A549 (cell line): ENCODE data around the gene SLC16A14.
"Not testable (repeated sequence)": the region's sequence is repeated elsewhere in the genome, so short reads cannot be mapped to it uniquely, and the experiment has no call there.

Source experiments
- CHD4 ChIP-seq: fragments of 200-600 bp; sonication (generic); IDR thresholded peaks from 2 replicates; pipeline ENCODE4 v1.6.1; 2016; ENCODE audit warnings: antibody characterized with exemption, mild to moderate bottlenecking, borderline replicate concordance
- EP300 ChIP-seq, 2 experiments: fragments of >200 bp; sonication (Bioruptor Twin); formaldehyde crosslinking; IDR thresholded peaks; 2 replicates in 1 of 2; 3 replicates in 1 of 2; pipeline ENCODE4 v1.6.1; 2016 to 2017
- KDM1A ChIP-seq: fragments of 200-600 bp; sonication (generic); IDR thresholded peaks from 2 replicates; pipeline ENCODE4 v1.6.1; 2016; ENCODE audit warnings: low read depth, mild to moderate bottlenecking
- PHF8 ChIP-seq: fragments of 200-600 bp; sonication (generic); IDR thresholded peaks from 2 replicates; pipeline ENCODE4 v1.6.1; 2016; ENCODE audit warnings: low read depth, mild to moderate bottlenecking, antibody characterized with exemption, moderate library complexity, borderline replicate concordance
- POLR2A ChIP-seq: IDR thresholded peaks from 2 replicates; pipeline ENCODE4 v1.6.1; 2012; ENCODE audit warnings: mild to moderate bottlenecking, low read length
- RAD21 ChIP-seq, 2 experiments: fragments of >200 bp in 1 of 2; sonication (Bioruptor Twin) in 1 of 2; formaldehyde crosslinking in 1 of 2; IDR thresholded peaks in 1 of 2; conservative IDR thresholded peaks in 1 of 2; 2 replicates in 1 of 2; 3 replicates in 1 of 2; pipeline ENCODE4 v1.6.1; 2012 to 2018; ENCODE audit warnings: inconsistent platforms in 1 of 2
- SMC3 ChIP-seq: fragments of >200 bp; sonication (Bioruptor Twin); formaldehyde crosslinking; IDR thresholded peaks from 3 replicates; pipeline ENCODE4 v1.6.1; 2018; ENCODE audit warnings: inconsistent platforms
- SREBF2 ChIP-seq: fragments of 450-650 bp; IDR thresholded peaks from 2 replicates; pipeline ENCODE4 v1.6.1; 2014; ENCODE audit warnings: mild to moderate bottlenecking, moderate library complexity
- ZC3H11A ChIP-seq: fragments of 450-650 bp; IDR thresholded peaks from 2 replicates; pipeline ENCODE4 v1.6.1; 2014; ENCODE audit warnings: antibody characterized with exemption, mild to moderate bottlenecking
- TF ChIP-seq, protein P1 (sequence below): fragments of >200 bp; sonication (Bioruptor Twin); formaldehyde crosslinking; IDR thresholded peaks from 3 replicates; pipeline ENCODE4 v1.5.1; 2016
- TF ChIP-seq, protein P2 (sequence below): fragments of 200-600 bp; sonication (generic); IDR thresholded peaks from 2 replicates; pipeline ENCODE4 v1.6.1; 2016; ENCODE audit warnings: antibody characterized with exemption, mild to moderate bottlenecking, moderate library complexity
- TF ChIP-seq, protein P3 (sequence below): IDR thresholded peaks from 2 replicates; pipeline ENCODE4 v1.6.1; 2012

GRCh38 chr2:230101967-230102366 is 33.2 kb upstream of the SLC16A14 start:
- TF ChIP-seq, protein P1, sequence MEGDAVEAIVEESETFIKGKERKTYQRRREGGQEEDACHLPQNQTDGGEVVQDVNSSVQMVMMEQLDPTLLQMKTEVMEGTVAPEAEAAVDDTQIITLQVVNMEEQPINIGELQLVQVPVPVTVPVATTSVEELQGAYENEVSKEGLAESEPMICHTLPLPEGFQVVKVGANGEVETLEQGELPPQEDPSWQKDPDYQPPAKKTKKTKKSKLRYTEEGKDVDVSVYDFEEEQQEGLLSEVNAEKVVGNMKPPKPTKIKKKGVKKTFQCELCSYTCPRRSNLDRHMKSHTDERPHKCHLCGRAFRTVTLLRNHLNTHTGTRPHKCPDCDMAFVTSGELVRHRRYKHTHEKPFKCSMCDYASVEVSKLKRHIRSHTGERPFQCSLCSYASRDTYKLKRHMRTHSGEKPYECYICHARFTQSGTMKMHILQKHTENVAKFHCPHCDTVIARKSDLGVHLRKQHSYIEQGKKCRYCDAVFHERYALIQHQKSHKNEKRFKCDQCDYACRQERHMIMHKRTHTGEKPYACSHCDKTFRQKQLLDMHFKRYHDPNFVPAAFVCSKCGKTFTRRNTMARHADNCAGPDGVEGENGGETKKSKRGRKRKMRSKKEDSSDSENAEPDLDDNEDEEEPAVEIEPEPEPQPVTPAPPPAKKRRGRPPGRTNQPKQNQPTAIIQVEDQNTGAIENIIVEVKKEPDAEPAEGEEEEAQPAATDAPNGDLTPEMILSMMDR = not testable (repeated sequence)
- TF ChIP-seq ZC3H11A; SREBF2; EP300 (IDR thresholded peaks at IDR 0.05); POLR2A; RAD21 (conservative IDR thresholded peaks at IDR 0.05 in 1 of 2, IDR thresholded peaks at IDR 0.05 in 1 of 2); SMC3; KDM1A; PHF8; CHD4: not testable (repeated sequence)
- TF ChIP-seq, protein P2, sequence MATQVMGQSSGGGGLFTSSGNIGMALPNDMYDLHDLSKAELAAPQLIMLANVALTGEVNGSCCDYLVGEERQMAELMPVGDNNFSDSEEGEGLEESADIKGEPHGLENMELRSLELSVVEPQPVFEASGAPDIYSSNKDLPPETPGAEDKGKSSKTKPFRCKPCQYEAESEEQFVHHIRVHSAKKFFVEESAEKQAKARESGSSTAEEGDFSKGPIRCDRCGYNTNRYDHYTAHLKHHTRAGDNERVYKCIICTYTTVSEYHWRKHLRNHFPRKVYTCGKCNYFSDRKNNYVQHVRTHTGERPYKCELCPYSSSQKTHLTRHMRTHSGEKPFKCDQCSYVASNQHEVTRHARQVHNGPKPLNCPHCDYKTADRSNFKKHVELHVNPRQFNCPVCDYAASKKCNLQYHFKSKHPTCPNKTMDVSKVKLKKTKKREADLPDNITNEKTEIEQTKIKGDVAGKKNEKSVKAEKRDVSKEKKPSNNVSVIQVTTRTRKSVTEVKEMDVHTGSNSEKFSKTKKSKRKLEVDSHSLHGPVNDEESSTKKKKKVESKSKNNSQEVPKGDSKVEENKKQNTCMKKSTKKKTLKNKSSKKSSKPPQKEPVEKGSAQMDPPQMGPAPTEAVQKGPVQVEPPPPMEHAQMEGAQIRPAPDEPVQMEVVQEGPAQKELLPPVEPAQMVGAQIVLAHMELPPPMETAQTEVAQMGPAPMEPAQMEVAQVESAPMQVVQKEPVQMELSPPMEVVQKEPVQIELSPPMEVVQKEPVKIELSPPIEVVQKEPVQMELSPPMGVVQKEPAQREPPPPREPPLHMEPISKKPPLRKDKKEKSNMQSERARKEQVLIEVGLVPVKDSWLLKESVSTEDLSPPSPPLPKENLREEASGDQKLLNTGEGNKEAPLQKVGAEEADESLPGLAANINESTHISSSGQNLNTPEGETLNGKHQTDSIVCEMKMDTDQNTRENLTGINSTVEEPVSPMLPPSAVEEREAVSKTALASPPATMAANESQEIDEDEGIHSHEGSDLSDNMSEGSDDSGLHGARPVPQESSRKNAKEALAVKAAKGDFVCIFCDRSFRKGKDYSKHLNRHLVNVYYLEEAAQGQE = not testable (repeated sequence)
- TF ChIP-seq, protein P3, sequence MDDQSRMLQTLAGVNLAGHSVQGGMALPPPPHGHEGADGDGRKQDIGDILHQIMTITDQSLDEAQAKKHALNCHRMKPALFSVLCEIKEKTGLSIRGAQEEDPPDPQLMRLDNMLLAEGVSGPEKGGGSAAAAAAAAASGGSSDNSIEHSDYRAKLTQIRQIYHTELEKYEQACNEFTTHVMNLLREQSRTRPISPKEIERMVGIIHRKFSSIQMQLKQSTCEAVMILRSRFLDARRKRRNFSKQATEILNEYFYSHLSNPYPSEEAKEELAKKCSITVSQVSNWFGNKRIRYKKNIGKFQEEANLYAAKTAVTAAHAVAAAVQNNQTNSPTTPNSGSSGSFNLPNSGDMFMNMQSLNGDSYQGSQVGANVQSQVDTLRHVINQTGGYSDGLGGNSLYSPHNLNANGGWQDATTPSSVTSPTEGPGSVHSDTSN = not testable (repeated sequence)
